HG03558 (cell line): ENCODE measurements around the gene MAP3K4.

Source experiments
- ATAC-seq: cut with Tn5 transposase; IDR thresholded peaks from one replicate; pipeline ENCODE4 v1.9.1; 2021; ENCODE audit warnings: moderate number of reproducible peaks; ENCODE audit not compliant: unreplicated experiment; ENCODE audit errors: extremely low read depth

Gene MAP3K4

DNA sequence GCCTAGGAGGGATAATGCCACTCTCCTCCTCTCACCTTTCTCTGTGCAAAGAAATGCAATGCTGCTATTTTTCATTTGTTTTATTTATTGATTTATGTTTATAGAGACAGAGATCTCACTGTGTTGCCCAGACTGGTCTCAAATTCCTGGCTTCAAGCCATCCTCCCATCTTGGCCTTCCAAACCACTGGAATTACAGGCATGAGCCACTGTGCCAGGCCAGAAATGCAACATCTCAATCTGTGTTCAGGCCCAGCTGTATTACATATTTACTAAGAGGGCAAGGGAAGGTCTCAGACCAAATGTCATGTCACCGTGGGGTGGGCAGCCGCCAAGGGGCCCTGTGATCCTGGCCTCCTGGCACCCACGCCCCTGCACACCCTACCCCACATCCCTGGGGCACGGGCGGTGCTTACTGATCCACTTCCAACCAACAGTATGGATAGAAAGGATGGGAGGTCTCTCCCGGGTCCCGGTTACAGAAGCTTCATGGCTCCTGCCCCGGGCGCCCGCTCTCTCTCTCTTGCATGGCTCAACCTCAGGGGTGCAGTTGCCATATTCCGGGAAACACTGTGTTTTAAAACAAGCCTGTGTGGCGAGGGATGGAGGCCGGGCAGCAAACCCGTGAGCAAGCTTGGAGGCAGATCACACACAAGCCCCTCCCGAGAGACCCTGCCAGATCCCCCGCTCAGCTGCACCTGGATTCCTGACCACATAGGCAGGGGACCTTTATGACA, 170.5 kb downstream of the MAP3K4 start:
- ATAC-seq = no peak

DNA sequence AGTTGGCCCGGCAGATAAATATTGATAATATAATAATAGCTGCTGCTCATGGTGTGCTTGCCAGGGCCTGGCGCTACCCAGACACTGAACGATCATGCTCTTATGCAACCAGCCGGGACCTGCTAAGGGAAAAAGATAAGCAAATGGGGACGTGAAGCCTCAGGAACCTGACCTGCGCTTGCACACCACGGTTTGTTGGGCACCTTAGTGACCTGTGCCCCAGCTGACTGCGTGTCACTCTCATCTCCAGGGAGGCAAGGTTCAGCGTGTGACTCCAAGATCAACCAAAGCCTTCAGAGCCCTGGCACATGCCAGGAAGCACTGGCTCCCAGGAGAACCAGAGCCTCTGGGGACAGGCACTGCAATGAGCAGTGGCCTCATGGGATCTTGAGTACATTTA, 171.2 kb downstream of the MAP3K4 start:
- no peak for ATAC-seq

DNA sequence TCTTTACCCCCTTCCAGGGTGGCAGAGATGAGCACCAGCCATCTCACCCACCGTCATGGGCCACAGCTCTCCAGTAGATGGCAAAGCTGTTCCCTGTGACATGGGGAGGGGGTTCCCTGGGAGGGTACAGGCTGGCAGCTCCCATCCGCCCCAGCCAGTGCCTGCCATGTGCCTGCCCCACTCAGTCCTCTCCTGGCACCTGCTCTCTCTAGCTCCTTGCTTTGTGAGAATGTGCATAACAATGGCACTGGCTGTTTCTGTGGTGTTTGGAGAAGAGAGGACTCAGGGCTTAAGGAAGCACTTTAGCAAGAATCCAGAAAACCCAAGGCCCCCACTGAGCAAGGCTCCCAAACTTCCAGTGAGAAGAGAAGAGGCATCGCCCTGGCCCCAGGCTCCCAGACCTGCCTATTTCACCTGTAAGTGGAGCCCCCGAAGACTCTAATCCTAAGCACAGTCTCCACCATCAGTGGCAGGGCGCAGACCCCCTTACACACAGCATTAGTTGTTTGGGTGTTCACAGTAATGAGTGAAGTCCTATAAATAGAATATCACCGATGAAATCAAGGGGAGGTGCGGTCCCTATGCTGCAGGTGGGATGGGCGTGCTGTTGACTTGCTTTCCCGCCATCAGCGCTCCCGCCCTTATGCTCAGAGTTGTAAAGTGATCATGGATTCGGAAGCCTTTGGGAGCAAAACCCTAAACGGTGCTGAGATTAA, 172.1 kb downstream of the MAP3K4 start:
- no peak for ATAC-seq

DNA sequence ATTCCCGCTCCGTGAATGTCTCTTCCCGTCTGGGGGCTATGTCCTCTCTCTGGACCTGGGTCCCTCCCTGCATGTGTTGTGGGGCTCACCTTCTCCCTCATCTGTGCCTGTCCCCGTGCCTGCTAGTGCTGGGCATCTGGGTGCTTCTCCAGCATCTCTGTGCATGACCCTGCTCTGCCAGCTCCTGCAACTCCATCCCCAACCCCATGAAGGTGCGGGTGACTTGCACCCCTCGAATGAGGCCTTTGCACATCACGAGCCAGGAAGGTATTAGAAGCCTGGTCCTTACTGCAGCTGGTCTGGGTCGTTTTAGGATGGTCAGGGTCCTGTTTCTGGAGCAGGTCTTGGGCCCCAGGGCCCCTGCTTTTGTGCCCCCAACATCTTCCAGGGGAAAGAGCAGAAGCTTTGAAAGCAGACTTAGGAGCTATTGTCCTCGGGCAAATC, 172.6 kb downstream of the MAP3K4 start:
- ATAC-seq = no peak

DNA sequence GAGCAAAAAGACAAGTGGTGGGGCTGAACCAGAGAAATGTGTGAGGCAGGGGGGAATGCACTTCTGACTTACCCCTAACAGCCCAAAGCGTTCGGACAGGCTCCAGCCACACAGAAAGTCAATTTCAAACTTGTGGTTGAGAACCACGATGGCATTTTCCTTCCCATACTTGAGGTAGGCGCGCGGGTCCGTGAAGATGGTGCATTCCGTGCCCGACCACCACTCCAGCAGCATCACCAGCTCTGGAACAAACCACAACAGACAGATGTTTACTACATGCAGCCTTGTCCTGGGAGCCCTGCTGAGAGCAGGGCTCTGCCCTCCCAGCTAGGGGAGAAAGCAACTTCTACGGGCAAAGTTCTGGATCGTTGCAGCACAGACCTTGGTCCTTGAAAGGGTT, 174.6 kb downstream of the MAP3K4 start:
- ATAC-seq = no peak

DNA sequence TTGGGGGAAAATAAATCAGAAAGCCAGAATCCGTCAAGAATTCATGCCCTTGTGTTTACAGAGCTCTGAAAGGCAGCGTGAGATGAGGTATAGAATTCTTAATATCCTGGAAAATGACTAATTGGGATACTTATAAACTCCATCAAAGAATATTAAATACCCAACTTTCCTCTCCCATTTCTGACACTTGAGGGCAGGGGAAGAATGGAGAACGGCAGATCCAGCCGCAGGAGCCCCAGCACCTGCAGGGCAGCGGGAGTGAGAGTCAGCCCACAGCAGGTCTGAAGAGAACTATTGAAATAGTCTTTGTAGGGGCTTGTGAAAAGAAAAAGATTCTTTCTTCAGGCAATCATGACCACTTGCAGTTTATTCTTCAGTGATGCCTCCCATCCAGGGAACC, 175.1 kb downstream of the MAP3K4 start:
- ATAC-seq = no peak
